WERI-Rb-1 (cell line): ENCODE results near the gene HIVEP3.

ENCODE experiments used
- DNase-seq: peaks from one replicate; pipeline ENCODE4 v3.0.0-alpha.2; 2020
- H3K27ac ChIP-seq: fragments of 250-450 bp; sonication (Bioruptor Pico); 2 replicates; pipeline ENCODE4 v1.5.1; 2020; ENCODE audit warnings: mild to moderate bottlenecking, moderate library complexity
- H3K27me3 ChIP-seq: fragments of 250-450 bp; sonication (Bioruptor Pico); 2 replicates; pipeline ENCODE4 v1.5.1; 2021; ENCODE audit warnings: mild to moderate bottlenecking, low read depth, moderate library complexity; ENCODE audit not compliant: insufficient read depth, severe bottlenecking
- H3K36me3 ChIP-seq: fragments of 250-450 bp; sonication (Bioruptor Pico); 2 replicates; pipeline ENCODE4 v1.5.1; 2020; ENCODE audit warnings: mild to moderate bottlenecking, moderate library complexity
- H3K4me3 ChIP-seq: 2 replicates; pipeline ENCODE4 v1.5.1; 2011; ENCODE audit warnings: low read depth, mild to moderate bottlenecking, control low read depth, low read length
- H3K9me3 ChIP-seq: fragments of 250-450 bp; sonication (Bioruptor Pico); 2 replicates; pipeline ENCODE4 v1.5.1; 2021; ENCODE audit warnings: mild to moderate bottlenecking, moderate library complexity; ENCODE audit not compliant: severe bottlenecking
- TF ChIP-seq, protein P1 (sequence below): IDR thresholded peaks from 2 replicates; pipeline ENCODE4 v1.5.1; 2011; ENCODE audit warnings: low read depth, mild to moderate bottlenecking, control low read depth, inconsistent platforms, low read length

The HIVEP3 gene

DNA sequence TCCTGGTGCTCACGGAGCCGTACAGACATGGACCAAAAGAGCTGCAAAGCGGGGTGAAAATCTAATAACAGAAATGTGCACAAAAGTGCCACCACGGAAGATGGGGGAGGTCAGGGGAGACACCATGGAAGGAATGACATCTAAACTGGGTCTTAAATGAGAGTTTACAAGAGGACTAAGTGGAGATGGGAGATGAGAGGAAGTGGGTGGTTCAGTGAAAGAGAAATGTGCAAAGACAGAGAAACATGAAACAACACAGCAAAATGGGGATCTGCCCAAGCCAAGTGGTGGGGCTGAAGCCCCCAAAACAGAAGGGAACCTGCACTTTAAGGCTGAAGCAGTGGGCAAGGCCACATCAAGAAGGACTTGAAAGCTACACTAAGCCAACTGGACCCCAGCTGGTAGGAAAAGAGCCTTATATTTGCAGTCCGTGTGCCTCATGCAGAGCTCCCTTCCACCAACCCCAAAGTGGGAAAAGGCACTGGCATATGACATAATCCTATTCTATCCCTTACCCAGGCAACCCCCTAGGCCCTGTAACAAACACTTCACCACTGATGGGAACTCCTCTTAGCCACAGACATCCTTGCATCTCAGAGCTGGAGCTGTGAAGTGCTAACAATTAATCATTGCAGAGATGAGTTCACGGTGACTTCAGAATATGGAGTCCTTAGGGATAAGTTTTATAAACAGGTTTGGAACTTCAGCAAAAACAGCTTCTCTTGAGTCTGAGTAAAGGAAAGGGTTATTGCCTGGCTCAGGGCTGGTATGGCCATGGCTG is 235.7 kb downstream of the HIVEP3 start:
- H3K36me3 ChIP-seq, result no peaks in the 10 kb centered on the region
- TF ChIP-seq, protein P1, sequence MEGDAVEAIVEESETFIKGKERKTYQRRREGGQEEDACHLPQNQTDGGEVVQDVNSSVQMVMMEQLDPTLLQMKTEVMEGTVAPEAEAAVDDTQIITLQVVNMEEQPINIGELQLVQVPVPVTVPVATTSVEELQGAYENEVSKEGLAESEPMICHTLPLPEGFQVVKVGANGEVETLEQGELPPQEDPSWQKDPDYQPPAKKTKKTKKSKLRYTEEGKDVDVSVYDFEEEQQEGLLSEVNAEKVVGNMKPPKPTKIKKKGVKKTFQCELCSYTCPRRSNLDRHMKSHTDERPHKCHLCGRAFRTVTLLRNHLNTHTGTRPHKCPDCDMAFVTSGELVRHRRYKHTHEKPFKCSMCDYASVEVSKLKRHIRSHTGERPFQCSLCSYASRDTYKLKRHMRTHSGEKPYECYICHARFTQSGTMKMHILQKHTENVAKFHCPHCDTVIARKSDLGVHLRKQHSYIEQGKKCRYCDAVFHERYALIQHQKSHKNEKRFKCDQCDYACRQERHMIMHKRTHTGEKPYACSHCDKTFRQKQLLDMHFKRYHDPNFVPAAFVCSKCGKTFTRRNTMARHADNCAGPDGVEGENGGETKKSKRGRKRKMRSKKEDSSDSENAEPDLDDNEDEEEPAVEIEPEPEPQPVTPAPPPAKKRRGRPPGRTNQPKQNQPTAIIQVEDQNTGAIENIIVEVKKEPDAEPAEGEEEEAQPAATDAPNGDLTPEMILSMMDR, result no peak
- no peak overlapping the region for H3K4me3 ChIP-seq
- H3K27me3 ChIP-seq, result no peaks in the 10 kb centered on the region
- no peak overlapping the region for H3K27ac ChIP-seq
- H3K9me3 ChIP-seq, result no peaks in the 10 kb centered on the region
- DNase-seq, result no peak

DNA sequence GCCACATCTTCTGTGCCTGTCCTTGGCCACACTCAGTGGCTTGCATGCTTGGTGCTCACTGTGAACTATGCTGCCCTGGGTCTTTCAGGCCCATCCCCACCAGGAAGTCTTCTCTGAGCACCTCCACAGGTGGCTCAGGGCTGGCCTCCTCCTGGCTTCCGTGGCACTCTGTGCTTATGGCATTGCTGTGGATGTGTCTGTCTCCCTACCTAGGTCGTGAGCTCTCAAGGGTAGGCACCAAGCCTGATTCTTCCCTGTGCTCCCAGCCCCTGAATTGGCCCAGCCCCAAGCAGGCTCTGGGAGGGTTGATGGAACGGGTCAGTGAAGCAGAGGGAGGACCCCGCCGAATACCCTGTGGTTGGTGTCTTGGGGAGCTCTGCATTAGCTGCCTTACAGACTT is 236.6 kb downstream of the HIVEP3 start:
- TF ChIP-seq, protein P1, result no peak
- DNase-seq, result no peak
- Histone ChIP-seq H3K27ac (no peak overlapping the region), H3K36me3 (no peaks in the 10 kb centered on the region), H3K27me3 (no peaks in the 10 kb centered on the region), H3K4me3 (no peak overlapping the region), H3K9me3 (no peaks in the 10 kb centered on the region)

DNA sequence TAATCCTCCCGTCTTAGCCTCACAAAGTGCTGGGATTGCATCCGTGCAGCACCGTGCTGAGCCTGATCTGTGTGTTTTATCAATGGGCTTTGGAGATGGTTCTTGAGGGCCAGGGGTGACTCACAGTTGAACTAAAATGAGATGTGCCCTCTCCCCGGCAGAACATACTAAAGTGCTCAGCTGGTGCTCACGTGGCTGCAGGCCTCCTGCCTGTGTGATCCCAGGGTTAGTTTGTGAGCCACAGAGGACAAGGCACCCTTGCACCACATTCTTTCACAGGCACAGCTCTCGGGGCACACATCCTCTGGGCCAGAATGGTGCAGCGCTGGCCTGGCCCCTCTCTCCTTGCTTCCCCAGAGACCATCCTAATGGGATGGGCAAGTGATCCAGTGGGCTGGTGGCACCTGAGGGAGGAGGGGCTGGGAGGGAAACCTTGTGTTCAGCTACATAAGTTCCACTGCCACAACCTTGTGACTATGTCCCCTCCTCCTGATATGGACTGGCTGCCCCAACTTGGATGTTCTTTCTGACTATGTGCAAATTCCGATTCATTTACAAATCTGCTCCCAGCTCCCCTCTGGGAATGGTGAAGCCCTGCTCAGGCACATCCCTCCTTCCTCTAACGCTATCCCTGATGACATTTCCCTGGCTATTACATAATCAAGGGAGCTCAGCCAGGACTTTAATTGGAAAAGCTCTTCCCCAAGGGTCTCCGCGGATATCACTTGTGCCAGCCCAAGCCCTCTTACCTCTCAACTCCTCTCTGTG is 237.2 kb downstream of the HIVEP3 start:
- H3K27me3 ChIP-seq, result no peaks in the 10 kb centered on the region
- no peak overlapping the region for H3K4me3 ChIP-seq
- H3K9me3 ChIP-seq, result no peaks in the 10 kb centered on the region
- no peak overlapping the region for H3K27ac ChIP-seq
- no peaks in the 10 kb centered on the region for H3K36me3 ChIP-seq
- TF ChIP-seq, protein P1, result no peak
- DNase-seq, result no peak

DNA sequence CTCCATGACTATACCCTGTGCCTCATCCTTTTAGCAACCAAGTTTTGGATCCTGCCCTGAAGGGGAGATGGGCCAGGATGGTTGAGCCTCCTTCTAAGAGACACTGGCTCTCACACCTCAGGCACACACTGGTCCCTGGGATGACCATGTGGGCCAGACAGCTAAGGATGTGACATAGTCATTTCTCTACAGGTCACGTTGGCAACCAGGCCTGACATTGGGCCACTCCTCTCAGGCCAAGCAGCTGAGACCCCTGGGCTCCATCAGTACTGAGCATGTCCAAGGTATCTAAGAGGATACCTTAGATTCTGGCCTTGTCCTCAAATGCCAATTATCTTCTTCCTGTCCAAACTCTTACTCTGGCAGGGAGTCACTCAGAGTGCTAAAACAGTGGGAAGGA is 238.7 kb downstream of the HIVEP3 start:
- H3K27me3 ChIP-seq, result no peaks in the 10 kb centered on the region
- no peaks in the 10 kb centered on the region for H3K36me3 ChIP-seq
- no peak for DNase-seq
- no peak overlapping the region for H3K27ac ChIP-seq
- H3K9me3 ChIP-seq, result no peaks in the 10 kb centered on the region
- no peak overlapping the region for H3K4me3 ChIP-seq
- TF ChIP-seq, protein P1, result no peak

DNA sequence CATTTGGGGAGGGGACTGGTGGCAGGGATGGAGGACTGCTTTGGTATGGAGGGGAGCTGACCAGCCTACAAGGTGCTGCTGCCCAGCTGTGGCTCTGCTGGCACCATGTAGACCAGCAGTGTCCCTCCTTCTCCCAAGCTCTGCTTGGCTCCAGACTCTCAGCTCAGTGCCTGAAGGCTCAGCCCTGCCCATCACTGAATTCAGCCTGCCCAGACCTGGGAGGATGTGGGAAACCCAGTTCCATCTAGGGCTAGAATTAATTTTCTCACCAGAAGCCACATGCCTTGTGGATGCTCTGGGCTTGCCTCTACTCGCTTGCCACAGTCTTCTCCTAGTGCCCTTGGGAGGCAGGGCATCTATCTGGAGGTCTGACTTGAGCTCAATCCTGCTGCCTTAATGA is 239.2 kb downstream of the HIVEP3 start:
- DNase-seq, result no peak
- H3K27me3 ChIP-seq, result no peaks in the 10 kb centered on the region
- no peaks in the 10 kb centered on the region for H3K36me3 ChIP-seq
- no peaks in the 10 kb centered on the region for H3K9me3 ChIP-seq
- TF ChIP-seq, protein P1, result no peak
- H3K4me3 ChIP-seq, result no peak overlapping the region
- H3K27ac ChIP-seq, result no peak overlapping the region
